NCI-H748 treated with DMSO at 0.1 percent for 48 hours (cell line): Measurements from ENCODE around the gene ELP4.
"Not testable (repeated sequence)": the region's sequence is repeated elsewhere in the genome, so short reads cannot be mapped to it uniquely, and the experiment has no call there.

Experiments used
- DNase-seq: peaks from one replicate; lab custom pipeline; 2025; lab: John Stamatoyannopoulos, UW

ELP4 gene

DNA sequence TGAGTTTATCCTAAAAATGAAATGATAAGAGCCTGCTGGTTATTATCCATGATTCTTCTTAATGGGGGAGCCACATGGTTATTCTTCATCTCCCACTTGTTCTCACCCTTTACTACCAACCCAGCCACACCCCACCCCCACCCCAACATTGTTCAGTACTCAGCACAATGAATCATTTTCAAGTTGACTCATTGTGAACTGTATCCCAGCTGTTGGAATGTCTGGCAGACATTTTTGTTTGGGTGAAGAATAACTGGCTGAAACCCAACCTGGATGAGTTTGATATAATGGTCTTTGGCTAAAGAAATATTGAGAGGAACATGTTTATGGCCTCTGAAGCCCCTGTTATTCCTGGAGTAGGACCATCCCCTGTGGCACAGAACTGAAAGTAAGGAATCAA is 136.2 kb downstream of the ELP4 start:
- DNase-seq = no peak

DNA sequence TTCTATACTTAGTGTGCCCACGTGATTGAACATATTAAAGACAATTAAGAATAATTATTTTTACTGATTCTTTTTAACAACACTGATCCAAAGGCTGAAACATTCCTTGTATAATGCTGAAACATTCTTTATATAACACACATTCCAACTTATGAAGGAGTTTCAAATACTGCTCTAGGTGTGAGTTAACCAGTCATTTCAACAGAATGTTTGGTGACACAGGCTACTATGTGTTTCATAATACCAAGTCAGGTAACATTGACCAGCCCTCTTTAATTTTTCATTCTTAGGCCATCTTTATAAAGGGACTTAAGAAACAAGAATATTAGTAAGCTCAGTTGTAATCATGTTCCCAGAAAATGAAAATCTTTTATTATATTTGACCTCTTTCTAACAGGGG is 136.6 kb downstream of the ELP4 start:
- DNase-seq = no peak

DNA sequence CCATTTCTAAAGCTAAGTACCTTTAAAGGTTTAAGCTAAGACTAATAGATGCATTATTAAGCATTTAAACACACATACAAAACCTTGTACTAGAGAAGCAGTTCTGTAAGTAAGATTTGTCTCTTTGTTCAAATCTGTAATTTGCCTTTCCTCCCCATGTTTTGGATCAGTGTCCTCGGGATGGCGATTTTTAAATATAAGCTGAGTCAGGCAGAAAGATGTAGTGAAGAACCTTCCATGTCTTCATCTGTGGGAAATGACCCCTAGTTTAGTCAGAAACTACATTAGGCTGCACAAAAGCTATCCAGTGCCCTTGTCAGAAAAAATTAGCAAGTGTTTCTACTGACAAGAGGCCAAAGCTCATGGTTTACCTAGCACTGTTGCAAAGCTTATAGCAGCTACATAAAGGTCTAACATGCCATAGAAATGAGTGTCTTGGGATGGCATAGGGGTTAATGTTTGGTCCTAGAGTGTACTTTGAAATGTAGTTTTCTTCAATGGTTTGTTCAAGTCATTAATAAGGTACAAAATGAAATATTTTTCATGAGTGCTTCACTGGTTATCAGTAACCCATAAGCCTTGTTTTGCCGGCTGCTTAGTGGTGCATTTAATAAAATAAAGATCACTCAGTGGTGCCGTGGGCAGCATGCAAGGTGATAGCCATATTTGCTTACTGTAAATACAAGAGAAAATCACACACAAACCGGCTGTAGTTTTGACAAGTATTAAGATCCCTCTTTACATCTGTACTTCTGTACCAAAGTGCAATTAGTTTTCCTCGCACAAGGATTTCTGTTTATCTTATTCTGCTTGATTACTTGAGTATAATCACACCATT is 139.8 kb downstream of the ELP4 start:
- no peak for DNase-seq

DNA sequence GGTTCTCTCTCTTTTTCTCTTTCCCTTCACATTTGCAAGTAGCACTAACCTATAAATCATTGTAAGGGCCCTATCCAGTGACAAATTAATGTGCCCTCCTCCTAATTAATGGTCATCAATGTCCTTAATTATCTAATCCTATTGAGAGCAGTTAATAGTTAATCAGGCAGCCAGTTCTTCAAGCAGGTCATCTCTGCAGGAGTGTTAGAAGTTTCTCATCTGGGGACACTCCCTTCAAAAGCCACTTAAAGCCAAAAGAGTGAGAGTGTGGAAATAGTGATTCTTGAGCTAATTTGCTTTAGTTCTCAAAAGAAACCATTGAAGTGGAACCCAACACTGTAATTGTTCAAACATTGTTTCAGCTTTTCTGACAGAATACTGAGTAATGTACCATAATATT is 141.6 kb downstream of the ELP4 start:
- no peak for DNase-seq

DNA sequence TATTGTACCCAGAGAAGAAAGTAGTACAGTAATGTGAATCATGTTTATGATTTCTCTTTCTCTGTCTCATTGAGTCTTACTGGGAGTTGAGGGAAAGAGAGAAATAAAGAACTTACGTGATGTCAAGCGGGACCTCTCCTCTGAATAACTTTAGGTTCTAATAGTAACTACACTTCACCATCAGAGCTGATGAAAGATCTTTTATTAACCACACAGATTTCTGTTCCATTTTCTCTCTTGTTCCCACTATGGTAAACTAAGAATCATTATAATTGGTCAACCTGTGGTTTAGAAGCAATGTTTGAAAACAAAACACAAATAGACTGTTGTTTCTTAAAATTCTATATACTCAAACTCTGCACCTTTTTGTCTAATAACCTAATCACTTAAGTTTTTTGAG is 142.3 kb downstream of the ELP4 start:
- no peak for DNase-seq

DNA sequence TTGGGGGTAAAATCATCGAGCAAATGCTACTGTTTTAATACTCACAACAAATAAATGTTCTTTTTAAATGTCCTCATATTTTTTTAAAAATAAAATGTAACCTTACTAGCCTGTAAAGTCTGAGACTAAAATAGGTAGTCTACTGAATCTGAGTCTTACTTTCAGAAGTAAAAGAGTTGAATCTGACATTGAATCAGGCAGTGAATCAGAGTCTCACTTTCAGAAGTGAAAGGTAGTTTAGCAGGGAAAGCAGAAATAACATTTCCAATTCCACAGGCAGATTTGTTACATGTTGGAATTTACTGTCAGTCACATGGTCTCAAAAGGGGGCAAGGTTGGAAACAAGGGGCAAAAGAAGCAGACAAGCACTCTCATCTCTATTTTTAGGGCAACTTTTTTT is 143.0 kb downstream of the ELP4 start:
- no peak for DNase-seq

DNA sequence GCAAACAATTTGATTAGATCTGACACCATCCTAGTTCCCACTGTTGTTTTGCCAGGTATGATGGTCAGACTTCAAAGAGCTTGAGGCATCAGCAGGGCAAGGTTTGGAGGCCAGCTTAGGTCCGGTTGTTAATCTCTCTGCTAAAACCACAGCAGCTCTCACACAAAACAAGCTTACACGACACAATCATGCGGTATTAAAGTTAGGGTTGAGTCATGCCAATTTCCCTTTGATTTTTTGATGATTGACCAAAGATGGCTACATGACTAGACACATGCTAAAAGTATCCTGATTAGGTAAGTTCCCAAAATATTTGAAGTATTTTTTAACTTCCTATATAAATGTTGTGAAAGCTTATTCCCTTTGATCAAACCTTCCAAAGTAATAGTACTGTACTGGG is 145.9 kb downstream of the ELP4 start:
- DNase-seq = no peak

DNA sequence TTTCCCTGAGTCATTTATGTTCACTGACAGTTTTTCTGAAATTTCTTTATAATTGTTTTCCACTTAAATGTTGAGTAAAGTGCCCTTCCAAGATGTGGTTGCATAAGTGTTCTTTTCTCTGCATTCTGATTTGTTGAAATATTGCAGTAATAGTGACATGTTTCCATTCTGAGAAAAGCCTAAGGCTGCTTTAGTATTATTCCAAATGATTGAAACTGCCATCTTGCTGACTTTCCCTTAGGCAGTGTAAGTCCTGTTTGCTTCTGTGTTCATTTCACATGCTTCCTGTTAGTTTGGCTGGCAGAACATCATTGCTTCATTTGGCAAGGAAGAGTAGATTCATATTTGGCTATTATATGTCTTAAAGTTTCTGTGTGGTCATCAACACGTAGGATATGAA is 146.5 kb downstream of the ELP4 start:
- no peak for DNase-seq

DNA sequence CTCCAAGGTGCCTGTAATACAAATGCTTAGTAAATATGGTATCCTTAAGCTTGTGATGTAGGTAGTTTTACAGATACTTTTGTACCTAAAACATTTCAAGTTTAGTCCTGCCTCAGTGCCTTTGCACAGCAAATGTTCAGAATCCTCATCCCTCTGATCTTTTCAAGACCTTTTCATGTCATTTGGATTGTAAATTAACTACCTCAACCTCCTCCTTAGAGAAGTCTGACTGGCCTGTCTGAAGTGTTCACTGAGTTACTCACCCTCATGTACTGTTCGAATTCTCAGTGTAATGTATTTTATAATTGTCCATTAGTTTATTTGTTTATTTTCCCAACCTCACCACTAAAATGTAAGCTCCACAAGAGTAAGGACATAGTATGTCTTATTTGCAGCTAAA is 147.5 kb downstream of the ELP4 start:
- no peak for DNase-seq

DNA sequence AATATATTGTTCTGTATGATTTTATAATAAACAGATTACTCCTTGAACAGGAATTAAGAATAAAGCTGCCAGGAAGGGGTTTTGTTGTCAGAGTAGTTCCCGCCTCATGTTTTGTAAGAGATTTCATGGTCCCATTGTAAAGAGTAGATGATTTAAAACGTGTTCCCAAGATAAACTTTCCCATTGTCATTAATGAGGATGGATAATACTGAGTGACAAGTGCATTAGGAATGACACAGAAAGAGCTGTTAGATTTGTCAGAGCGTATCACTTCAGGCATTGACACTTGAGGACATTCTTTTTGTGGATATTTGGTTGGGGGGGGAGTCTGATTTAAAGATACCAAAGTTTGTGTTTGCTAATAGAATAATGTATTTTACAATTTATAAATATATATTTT is 154.6 kb downstream of the ELP4 start:
- DNase-seq = no peak

DNA sequence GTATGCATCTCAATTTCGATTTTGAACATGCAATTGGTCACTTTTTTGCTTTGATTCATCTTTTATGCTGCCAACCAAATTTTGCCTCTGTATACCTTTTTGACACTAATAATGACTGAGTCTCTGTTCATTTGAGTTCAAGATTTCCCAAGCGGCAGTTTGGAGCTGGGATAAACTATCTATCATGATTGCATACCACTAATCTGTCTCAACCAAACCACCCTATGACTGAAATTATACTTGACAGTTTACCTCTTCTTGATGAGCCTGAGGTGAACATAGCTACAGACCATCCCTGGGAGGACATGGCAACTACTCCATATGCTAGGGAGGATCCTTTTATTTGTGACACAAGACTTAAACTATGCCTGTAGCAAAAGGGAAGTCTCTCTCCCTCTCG is 155.4 kb downstream of the ELP4 start:
- no peak for DNase-seq

DNA sequence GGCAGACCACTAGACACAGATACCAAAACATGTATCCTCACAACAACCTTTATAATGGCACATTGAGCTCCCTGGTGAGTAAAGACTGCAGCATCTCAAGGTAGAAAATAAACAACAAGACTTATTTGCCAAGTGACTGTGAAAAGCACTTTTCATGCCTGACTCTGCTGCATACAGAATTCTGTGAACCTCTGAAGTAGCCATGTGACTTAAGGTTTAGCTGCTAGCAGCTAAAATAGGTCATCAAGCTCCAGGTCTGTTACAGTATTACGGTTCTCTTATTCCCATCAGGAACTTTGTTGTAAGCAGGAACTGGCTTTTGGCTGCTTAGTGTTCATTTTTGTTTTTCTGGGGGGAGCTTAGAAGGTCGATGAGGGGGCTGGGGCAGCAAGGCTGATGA is 162.1 kb downstream of the ELP4 start:
- no peak for DNase-seq

DNA sequence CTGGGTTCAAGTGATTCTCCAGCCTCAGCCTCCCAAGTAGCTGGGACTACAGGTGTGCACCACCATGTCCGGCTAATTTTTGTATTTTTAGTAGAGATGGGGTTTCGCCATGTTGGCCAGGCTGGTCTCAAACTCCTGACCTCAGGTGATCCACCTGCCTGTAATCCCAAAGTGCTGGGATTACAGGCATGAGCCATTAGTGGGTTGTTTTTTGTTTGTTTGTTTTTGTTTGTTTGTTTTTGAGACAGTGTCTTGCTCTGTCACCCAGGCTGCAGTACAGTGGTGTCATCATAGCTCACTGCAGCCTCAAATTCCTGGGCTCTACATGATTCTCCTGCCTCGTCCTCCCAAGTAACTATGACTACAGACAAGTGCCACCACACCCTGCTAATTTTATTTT is 163.5 kb downstream of the ELP4 start:
- DNase-seq = not testable (repeated sequence)

DNA sequence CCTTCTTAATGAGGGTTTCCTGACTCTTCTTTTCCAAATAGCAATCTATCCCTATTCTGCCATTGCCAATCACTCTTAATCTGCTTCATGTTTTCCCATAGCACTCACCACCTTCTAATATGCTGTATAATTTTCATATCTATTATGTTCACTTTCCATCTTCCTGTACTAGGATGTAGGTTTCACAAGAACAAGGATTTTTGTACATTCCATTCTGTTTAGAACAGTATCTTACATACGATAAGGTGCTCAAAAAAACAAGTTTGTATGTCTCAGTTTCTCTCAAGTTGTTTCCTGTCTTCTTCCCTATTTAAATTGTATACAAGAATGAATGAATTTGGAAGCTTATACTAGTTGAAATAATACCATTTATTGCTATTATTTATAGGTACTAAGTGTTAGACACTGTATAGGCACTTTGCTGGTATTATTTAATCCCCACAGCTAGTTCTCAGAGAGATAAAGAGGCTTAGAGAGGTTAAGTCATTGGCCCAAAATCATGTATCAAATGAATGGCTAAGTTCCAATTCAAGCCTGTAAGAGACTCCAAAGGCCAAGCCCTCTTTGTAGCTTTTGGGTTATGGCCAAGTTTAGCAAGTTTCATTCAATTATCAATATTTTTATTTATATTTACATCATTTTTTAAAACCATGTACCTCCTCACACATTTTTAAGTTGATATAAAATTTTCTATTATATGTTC is 166.9 kb downstream of the ELP4 start:
- no peak for DNase-seq

DNA sequence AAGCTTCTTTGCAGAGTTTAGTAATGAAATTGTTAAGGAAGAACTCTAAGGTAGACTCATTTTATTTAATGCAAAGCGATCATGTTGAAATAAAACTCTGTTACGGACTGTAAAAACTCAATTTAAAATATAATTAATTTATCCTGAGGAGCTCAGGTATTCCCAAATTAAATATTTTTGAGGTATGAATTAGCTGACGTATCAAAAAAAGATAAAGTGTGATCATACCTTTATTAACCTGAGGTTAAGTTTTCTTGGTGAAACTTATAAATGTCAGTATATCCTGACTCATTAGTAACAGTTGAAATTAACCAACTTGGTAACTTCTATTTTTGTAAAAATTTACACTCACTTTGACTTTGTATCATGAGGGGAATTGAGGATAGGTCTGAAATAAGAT is 171.2 kb downstream of the ELP4 start:
- DNase-seq = no peak

DNA sequence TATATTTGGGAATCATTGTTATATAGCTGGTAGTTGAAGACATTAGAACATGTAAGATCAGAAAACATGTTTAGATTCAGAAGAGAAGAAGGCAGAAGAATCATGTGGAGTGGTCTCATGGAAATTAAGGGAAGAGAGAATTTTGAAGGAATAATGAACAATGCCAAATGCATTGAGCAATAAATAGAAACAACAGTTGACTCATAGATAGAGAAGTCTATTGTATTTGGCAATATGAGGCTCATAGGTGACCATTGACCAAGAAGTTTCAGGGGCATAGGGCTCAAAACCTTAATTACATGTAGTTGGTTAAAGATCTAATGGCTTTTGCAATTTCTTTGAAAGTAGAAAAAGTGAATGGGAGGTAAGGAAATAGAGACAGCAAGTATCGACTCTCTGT is 177.7 kb downstream of the ELP4 start:
- no peak for DNase-seq

DNA sequence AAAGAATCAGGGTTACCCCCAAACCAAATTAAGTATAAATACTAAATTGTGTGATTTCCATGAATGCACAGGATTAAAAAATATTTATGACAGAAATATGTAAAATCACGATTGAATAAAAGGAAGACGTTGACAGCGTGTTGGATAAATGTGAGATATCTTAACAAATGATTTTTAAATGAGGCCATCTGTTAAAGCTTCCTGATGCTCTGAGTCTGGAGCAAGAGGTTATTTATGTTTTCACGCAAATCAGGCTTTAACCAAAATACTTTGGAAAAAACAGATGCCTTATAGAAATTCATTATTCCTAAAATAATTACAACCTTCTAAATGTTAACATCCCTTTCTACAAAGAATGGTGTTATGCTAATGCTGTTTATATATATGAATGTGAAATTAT is 178.3 kb downstream of the ELP4 start:
- no peak for DNase-seq

DNA sequence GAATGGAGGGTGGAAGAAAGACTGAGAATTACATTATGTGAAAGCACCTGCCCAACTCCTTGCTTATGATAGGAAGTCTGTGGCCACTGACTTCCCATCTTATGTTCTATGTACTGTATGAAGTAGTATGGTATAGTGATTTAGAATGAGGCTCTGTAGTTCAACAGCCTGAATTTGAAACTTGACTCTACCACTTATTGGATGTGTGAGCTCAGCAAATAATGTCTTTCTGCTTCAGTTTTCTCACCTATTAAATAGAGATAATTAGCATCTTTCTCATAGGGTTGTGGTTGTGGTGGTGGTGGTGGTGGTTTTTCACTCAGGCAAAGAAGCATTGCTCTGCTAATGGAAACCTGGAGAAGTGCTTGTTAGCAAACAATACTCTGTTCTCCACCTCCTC is 180.0 kb downstream of the ELP4 start:
- no peak for DNase-seq

DNA sequence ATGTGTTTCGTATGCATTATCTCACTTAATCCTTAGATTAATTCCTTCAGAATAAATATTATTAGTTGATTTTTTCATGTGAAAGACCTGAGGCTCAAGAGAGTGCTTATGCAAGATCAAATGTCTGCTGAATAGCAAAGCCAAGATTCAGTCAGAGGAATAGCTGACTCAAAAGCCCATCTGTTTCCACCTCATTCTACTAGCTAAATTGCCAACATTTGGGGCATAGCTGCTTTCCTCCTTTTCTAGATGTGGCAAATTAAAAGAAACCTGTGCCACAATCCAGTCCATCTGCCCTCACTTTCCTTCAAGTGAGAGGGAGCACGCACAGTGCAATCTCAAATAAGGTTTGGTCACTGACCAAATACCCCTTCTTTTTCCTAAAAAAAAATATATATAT is 180.5 kb downstream of the ELP4 start:
- DNase-seq = no peak

DNA sequence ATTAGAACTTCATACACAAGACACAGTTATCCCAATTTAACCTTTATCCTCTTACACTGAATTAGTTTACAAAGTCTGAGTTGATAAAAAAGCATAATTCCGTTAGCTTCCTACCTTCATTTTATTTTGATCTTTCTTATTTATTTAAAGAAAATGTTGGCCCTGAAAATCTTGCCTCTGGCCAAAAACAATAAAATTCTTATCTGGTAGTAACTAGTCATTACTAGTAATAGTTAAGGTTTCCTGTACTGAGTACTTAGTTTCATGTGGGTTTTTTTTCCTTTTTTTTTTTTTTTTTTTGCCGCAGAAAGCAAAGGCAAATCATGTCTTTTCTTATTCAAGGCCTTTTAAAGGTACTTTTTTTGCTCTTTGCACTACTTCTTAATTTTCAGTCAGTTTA is 180.9 kb downstream of the ELP4 start:
- no peak for DNase-seq

DNA sequence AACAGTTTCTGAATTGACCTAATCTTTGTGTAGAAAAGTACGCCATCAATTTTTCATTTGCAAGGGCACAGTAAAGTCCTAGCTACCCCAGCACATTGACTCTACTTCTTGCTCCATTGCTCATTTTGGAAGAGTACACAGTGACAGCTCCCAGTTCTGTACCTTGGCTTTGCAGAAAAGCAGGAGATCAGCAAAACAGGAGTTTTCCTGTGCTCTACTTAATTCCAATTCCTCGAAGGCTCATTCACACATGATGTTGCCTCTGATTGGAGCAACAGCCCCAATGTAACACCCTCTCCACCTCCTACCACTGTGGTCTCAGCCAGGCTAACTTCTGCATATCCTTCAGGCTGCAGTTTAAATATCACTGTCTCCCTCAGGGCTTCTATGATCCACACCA is 182.9 kb downstream of the ELP4 start:
- no peak for DNase-seq

DNA sequence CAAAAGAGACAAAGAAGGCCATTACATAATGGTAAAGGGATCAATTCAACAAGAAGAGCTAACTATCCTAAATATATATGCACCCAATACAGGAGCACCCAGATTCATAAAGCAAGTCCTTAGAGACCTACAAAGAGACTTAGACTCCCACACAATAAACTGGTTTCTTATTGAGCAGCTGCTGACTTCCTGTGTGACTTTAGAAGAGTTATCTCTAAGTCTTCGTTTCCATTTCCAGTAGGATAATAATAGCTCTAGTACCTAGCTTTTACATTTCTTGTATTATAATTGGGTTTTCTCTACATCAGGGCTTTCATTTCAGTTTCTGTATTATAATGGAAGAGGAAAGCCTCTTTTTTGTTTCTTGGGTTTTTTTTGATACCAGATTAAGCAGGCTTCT is 187.5 kb downstream of the ELP4 start:
- DNase-seq = not testable (repeated sequence)

DNA sequence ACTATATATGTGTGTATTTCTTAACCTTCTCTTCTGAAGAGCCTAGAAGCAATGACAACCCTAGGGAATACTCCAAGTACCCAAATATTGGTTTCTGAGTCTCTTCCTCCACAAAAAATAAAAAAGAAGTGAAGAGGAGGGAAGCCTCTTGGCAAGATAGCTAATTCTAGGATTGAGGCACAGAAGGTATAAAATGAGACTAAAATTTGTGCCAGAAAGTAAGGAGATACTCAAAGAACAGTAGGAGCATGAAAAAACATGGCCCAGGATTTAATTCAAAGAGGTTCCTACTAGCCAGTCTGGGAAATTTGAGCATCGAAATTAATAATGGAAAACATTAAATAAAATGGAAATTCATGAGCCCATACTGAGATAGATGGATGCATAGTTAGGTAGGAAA is 189.5 kb downstream of the ELP4 start:
- DNase-seq = no peak

DNA sequence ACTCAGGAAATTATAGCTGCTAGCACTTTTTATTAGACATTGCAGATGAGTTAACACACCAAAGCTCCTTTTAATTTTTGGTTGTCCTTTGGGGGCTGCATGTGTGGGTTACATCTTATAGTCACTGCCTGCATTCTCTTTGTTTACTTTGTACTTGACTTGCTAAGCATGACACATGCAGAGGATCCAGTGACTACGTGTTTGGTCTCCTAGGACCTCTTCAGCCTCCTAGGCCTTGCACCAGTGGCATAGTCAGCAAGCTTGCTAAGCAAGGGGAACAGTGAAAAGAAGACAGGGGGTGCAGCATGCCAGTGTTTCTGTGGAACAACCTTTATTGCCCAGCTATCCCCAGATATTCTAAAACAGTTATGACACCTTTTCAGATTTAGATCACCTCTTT is 193.4 kb downstream of the ELP4 start:
- DNase-seq = no peak
